Activated CD8-positive, alpha-beta T cell treated with anti-CD3 and anti-CD28 coated beads for 36 hours (primary cell): ENCODE measurements around the gene DPH5. TPM values are rescaled to one million over a fixed set of nuclear protein-coding genes. Genes with fewer than 3 reads are reported as not detected.

Experiments used
- ATAC-seq: fragments of 200-7000 bp; cut with Tn5 transposase; one replicate; pipeline ENCODE4 v1.10.0; 2021; ENCODE audit warnings: mild to moderate bottlenecking, moderate library complexity
- CTCF ChIA-PET: fragments of 350-600 bp; sonication (Branson Sonifier 250); formaldehyde crosslinking; loops from one replicate; lab custom pipeline; 2021; ENCODE audit warnings: antibody characterized with exemption; lab: Charles Lee
- POLR2A ChIA-PET: fragments of 350-600 bp; sonication (Branson Sonifier 250); formaldehyde crosslinking; loops from one replicate; lab custom pipeline; 2021; ENCODE audit warnings: antibody characterized with exemption; lab: Charles Lee
- DNase-seq: peaks from one replicate; pipeline ENCODE4 v3.0.0-alpha.2; 2020
- H3K27ac Mint-ChIP-seq: one replicate; pipeline ENCODE4 v1.8.0; 2021; ENCODE audit warnings: mild to moderate bottlenecking, mixed read lengths
- H3K27me3 Mint-ChIP-seq: one replicate; pipeline ENCODE4 v1.8.0; 2021; ENCODE audit warnings: mixed read lengths
- H3K36me3 Mint-ChIP-seq: one replicate; pipeline ENCODE4 v1.8.0; 2021; ENCODE audit warnings: low read depth, mixed read lengths
- H3K4me1 Mint-ChIP-seq: one replicate; pipeline ENCODE4 v1.8.0; 2021; ENCODE audit warnings: low read depth, mixed read lengths
- H3K4me3 Mint-ChIP-seq: one replicate; pipeline ENCODE4 v1.8.0; 2021; ENCODE audit warnings: mild to moderate bottlenecking, moderate library complexity, mixed read lengths
- H3K9me3 Mint-ChIP-seq: one replicate; pipeline ENCODE4 v1.8.0; 2021; ENCODE audit warnings: mixed read lengths
- CTCF ChIP-seq: fragments of 200-600 bp; IDR thresholded peaks from one replicate; pipeline ENCODE4 v1.8.0; 2022; ENCODE audit warnings: antibody characterized with exemption, mild to moderate bottlenecking
- intact Hi-C: fragments of 100-400 bp; cut with micrococcal nuclease; formaldehyde crosslinking; loops from one replicate; pipeline ENCODE4 v1.10.0; 2022
- total RNA-seq, 2 experiments: library from RNA; stranded (reverse); gene quantifications; one replicate each; pipeline ENCODE4 v1.2.3, GENCODE V29; 2021

The DPH5 gene
- total RNA-seq, 2 experiments from 2014 or later = 77.3 to 77.4 TPM

- Mint-ChIP-seq H3K4me1 (peaks cover 63% of the 10 kb centered on the region), H3K36me3 (peaks cover 70% of the 10 kb centered on the region), H3K27ac (peak overlapping the region; percentile 78), H3K27me3 (no peaks in the 10 kb centered on the region), H3K9me3 (peaks cover 11% of the 10 kb centered on the region), H3K4me3 (no peak overlapping the region)
- POLR2A ChIA-PET = interaction anchor here (1.0 kb wide), 1 partner anchor 233 kb away, joined by 4 read pairs; no protein-coding TSS in a partner anchor
- intact Hi-C loops = loop anchor here (5.0 kb wide), 2 partner anchors 64 to 286 kb away; no protein-coding TSS in a partner anchor
- CTCF ChIA-PET = interaction anchor here (0.7 kb wide), 1 partner anchor 130 kb away, joined by 3 read pairs; no protein-coding TSS in a partner anchor
- ATAC-seq (peak; percentile 57), DNase-seq (no peak)
- no peak for TF ChIP-seq CTCF
Observed at GRCh38 chr1:101006553-101006952, 19.0 kb downstream of the DPH5 start.

GRCh38 chr1:101005871-101006270, 19.7 kb downstream of the DPH5 start:
- ATAC-seq (peak; percentile 34), DNase-seq (peak; percentile 45)
- Mint-ChIP-seq H3K4me3 (no peak overlapping the region), H3K36me3 (peaks cover 71% of the 10 kb centered on the region), H3K4me1 (peaks cover 63% of the 10 kb centered on the region), H3K27me3 (no peaks in the 10 kb centered on the region), H3K27ac (peak overlapping the region; percentile 78), H3K9me3 (peaks cover 11% of the 10 kb centered on the region)
- intact Hi-C loops = loop anchor here (5.0 kb wide), 2 partner anchors 64 to 286 kb away; no protein-coding TSS in a partner anchor
- no peak for TF ChIP-seq CTCF
- ChIA-PET POLR2A (interaction anchor here (1.0 to 2.2 kb wide), 2 partner anchors 233 kb away, joined by 4 to 9 read pairs; no protein-coding TSS in a partner anchor), CTCF (interaction anchor here (0.7 kb wide), 1 partner anchor 131 kb away, joined by 3 read pairs; no protein-coding TSS in a partner anchor)

GRCh38 chr1:101005183-101005582, 20.4 kb downstream of the DPH5 start:
- peak overlapping the region; percentile 63 for H3K27ac Mint-ChIP-seq
- peaks cover 69% of the 10 kb centered on the region for H3K36me3 Mint-ChIP-seq
- H3K4me1 Mint-ChIP-seq = peaks cover 61% of the 10 kb centered on the region

GRCh38 chr1:101004670-101005069, 20.9 kb downstream of the DPH5 start:
- no peak overlapping the region for H3K4me3 Mint-ChIP-seq
- intact Hi-C loops = loop anchor here (5.0 kb wide), 2 partner anchors 62 to 288 kb away; no protein-coding TSS in a partner anchor
- CTCF ChIA-PET = interaction anchor here (1.0 to 1.1 kb wide), 2 partner anchors 9 to 16 kb away, joined by 3 read pairs; no protein-coding TSS in a partner anchor
- H3K27ac Mint-ChIP-seq = no peak overlapping the region
- peaks cover 8% of the 10 kb centered on the region for H3K9me3 Mint-ChIP-seq
- POLR2A ChIA-PET = interaction anchor here (2.2 kb wide), 1 partner anchor 235 kb away, joined by 9 read pairs; no protein-coding TSS in a partner anchor
- TF ChIP-seq CTCF = no peak
- H3K27me3 Mint-ChIP-seq = no peaks in the 10 kb centered on the region
- DNase-seq = no peak
- ATAC-seq = no peak
- peaks cover 57% of the 10 kb centered on the region for H3K4me1 Mint-ChIP-seq
- peaks cover 68% of the 10 kb centered on the region for H3K36me3 Mint-ChIP-seq

More at GRCh38 chr1:101005183-101005582, 20.4 kb downstream of the DPH5 start:
- Mint-ChIP-seq H3K9me3 (peaks cover 11% of the 10 kb centered on the region), H3K4me3 (no peak overlapping the region), H3K27me3 (no peaks in the 10 kb centered on the region)
- no peak for DNase-seq
- ATAC-seq = peak; percentile 14
- intact Hi-C loops = loop anchor here (5.0 kb wide), 2 partner anchors 63 to 287 kb away; no protein-coding TSS in a partner anchor
- CTCF ChIA-PET = interaction anchor here (1.0 to 1.1 kb wide), 2 partner anchors 10 to 15 kb away, joined by 3 read pairs; no protein-coding TSS in a partner anchor
- POLR2A ChIA-PET = interaction anchor here (2.2 kb wide), 1 partner anchor 234 kb away, joined by 9 read pairs; no protein-coding TSS in a partner anchor
- TF ChIP-seq CTCF = no peak

- H3K4me3 Mint-ChIP-seq = no peak overlapping the region
- no peak for TF ChIP-seq CTCF
- ChIA-PET CTCF (no interaction called here), POLR2A (interaction anchor here (2.2 kb wide), 1 partner anchor 235 kb away, joined by 9 read pairs; no protein-coding TSS in a partner anchor)
- peaks cover 62% of the 10 kb centered on the region for H3K36me3 Mint-ChIP-seq
- DNase-seq (no peak), ATAC-seq (no peak)
- H3K27ac Mint-ChIP-seq = no peak overlapping the region
- no peaks in the 10 kb centered on the region for H3K27me3 Mint-ChIP-seq
- intact Hi-C loops = no loop called here
- H3K4me1 Mint-ChIP-seq = peaks cover 56% of the 10 kb centered on the region
- H3K9me3 Mint-ChIP-seq = peaks cover 8% of the 10 kb centered on the region
Observed at GRCh38 chr1:101004061-101004460, 21.5 kb downstream of the DPH5 start.
